ENCODE results near the gene ST7.

ST7 gene

GRCh38 chr7:116997972-116998371 is 44.7 kb downstream of the ST7 start:
- Histone ChIP-seq H3K27me3 (ENCODE audit: insufficient read depth, low read length) (no peaks in the 10 kb centered on the region), H3K4me3 (ENCODE audit: low read length) (no peak overlapping the region), H3K27ac (ENCODE audit: low read depth, low read length) (no peak overlapping the region), H3K4me1 (ENCODE audit: insufficient read depth, low read length) (peaks cover 7% of the 10 kb centered on the region; the same call in 1 of the 2 replicates), H3K9ac (ENCODE audit: low read depth, low read length) (no peak overlapping the region), H3K36me3 (ENCODE audit: insufficient read depth, low read length) (no peaks in the 10 kb centered on the region), H3K9me3 (ENCODE audit: insufficient read depth, low read depth, low read length) (peaks cover 7% of the 10 kb centered on the region)
- 97% methylated on average over 27 of the region's 27 CpGs for WGBS

- Histone ChIP-seq H3K9me3 (ENCODE audit: insufficient read depth, low read depth, low read length) (peaks cover 7% of the 10 kb centered on the region), H3K4me3 (ENCODE audit: low read length) (no peak overlapping the region), H3K9ac (ENCODE audit: low read depth, low read length) (no peak overlapping the region), H3K27ac (ENCODE audit: low read depth, low read length) (no peak overlapping the region), H3K27me3 (ENCODE audit: insufficient read depth, low read length) (no peaks in the 10 kb centered on the region), H3K4me1 (ENCODE audit: insufficient read depth, low read length) (peaks cover 7% of the 10 kb centered on the region; the same call in 1 of the 2 replicates), H3K36me3 (ENCODE audit: insufficient read depth, low read length) (no peaks in the 10 kb centered on the region)
- 97% methylated on average over 2 of the region's 2 CpGs for WGBS
These were observed 45.4 kb downstream of the ST7 start for GRCh38 chr7:116998567-116999175.

- H3K27me3 ChIP-seq (ENCODE audit: insufficient read depth, low read length): no peaks in the 10 kb centered on the region
- H3K9me3 ChIP-seq (ENCODE audit: insufficient read depth, low read depth, low read length): peaks cover 7% of the 10 kb centered on the region
- H3K4me3 ChIP-seq (ENCODE audit: low read length): no peak overlapping the region
- H3K9ac ChIP-seq (ENCODE audit: low read depth, low read length): no peak overlapping the region
- peaks cover 7% of the 10 kb centered on the region; the same call in 1 of the 2 replicates for H3K4me1 ChIP-seq (ENCODE audit: insufficient read depth, low read length)
- H3K27ac ChIP-seq (ENCODE audit: low read depth, low read length): no peak overlapping the region
- H3K36me3 ChIP-seq (ENCODE audit: insufficient read depth, low read length): no peaks in the 10 kb centered on the region
- 90% methylated on average over 1 of the region's 1 CpG for WGBS
These were observed 46.0 kb downstream of the ST7 start for GRCh38 chr7:116999311-116999710.

- H3K27me3 ChIP-seq (ENCODE audit: insufficient read depth, low read length): no peaks in the 10 kb centered on the region
- no peak overlapping the region for H3K27ac ChIP-seq (ENCODE audit: low read depth, low read length)
- no peak overlapping the region for H3K4me3 ChIP-seq (ENCODE audit: low read length)
- H3K36me3 ChIP-seq (ENCODE audit: insufficient read depth, low read length): no peaks in the 10 kb centered on the region
- H3K4me1 ChIP-seq (ENCODE audit: insufficient read depth, low read length): peaks cover 7% of the 10 kb centered on the region; the same call in 1 of the 2 replicates
- H3K9me3 ChIP-seq (ENCODE audit: insufficient read depth, low read depth, low read length): peaks cover 7% of the 10 kb centered on the region
- H3K9ac ChIP-seq (ENCODE audit: low read depth, low read length): no peak overlapping the region
These were observed 48.0 kb downstream of the ST7 start for GRCh38 chr7:117001283-117001682.

- no peaks in the 10 kb centered on the region for H3K27me3 ChIP-seq (ENCODE audit: insufficient read depth, low read length)
- WGBS: 82% methylated on average over 1 of the region's 1 CpG
These were observed 51.6 kb downstream of the ST7 start for GRCh38 chr7:117004899-117005298.

GRCh38 chr7:117005449-117005848 is 52.1 kb downstream of the ST7 start:
- Histone ChIP-seq H3K27ac (ENCODE audit: low read depth, low read length) (no peak overlapping the region), H3K36me3 (ENCODE audit: insufficient read depth, low read length) (no peaks in the 10 kb centered on the region), H3K4me3 (ENCODE audit: low read length) (no peak overlapping the region), H3K9me3 (ENCODE audit: insufficient read depth, low read depth, low read length) (no peaks in the 10 kb centered on the region), H3K27me3 (ENCODE audit: insufficient read depth, low read length) (no peaks in the 10 kb centered on the region), H3K9ac (ENCODE audit: low read depth, low read length) (no peak overlapping the region), H3K4me1 (ENCODE audit: insufficient read depth, low read length) (peaks cover 7% of the 10 kb centered on the region)
- 100% methylated on average over 2 of the region's 2 CpGs for WGBS

More at GRCh38 chr7:117004899-117005298, 51.6 kb downstream of the ST7 start:
- Histone ChIP-seq H3K4me3 (ENCODE audit: low read length) (no peak overlapping the region), H3K9ac (ENCODE audit: low read depth, low read length) (no peak overlapping the region), H3K36me3 (ENCODE audit: insufficient read depth, low read length) (no peaks in the 10 kb centered on the region), H3K27ac (ENCODE audit: low read depth, low read length) (no peak overlapping the region), H3K9me3 (ENCODE audit: insufficient read depth, low read depth, low read length) (no peaks in the 10 kb centered on the region), H3K4me1 (ENCODE audit: insufficient read depth, low read length) (peaks cover 7% of the 10 kb centered on the region)

- no peaks in the 10 kb centered on the region for H3K9me3 ChIP-seq (ENCODE audit: insufficient read depth, low read depth, low read length)
- no peaks in the 10 kb centered on the region for H3K36me3 ChIP-seq (ENCODE audit: insufficient read depth, low read length)
- 89% methylated on average over 4 of the region's 5 CpGs for WGBS
- H3K4me3 ChIP-seq (ENCODE audit: low read length): no peak overlapping the region
- no peaks in the 10 kb centered on the region for H3K27me3 ChIP-seq (ENCODE audit: insufficient read depth, low read length)
- peaks cover 3% of the 10 kb centered on the region; the same call in 1 of the 2 replicates for H3K4me1 ChIP-seq (ENCODE audit: insufficient read depth, low read length)
- no peak overlapping the region for H3K27ac ChIP-seq (ENCODE audit: low read depth, low read length)
- H3K9ac ChIP-seq (ENCODE audit: low read depth, low read length): no peak overlapping the region
These were observed 53.8 kb downstream of the ST7 start for GRCh38 chr7:117006907-117007684.

GRCh38 chr7:117008118-117008885 is 55.0 kb downstream of the ST7 start:
- WGBS: 88% methylated on average over 3 of the region's 3 CpGs
- no peaks in the 10 kb centered on the region for H3K27me3 ChIP-seq (ENCODE audit: insufficient read depth, low read length)

GRCh38 chr7:117008886-117009531 is 55.7 kb downstream of the ST7 start:
- no peak overlapping the region for H3K9ac ChIP-seq (ENCODE audit: low read depth, low read length)
- no CpG with 5 or more reads among the region's 2 CpGs for WGBS
- H3K36me3 ChIP-seq (ENCODE audit: insufficient read depth, low read length): no peaks in the 10 kb centered on the region
- H3K27ac ChIP-seq (ENCODE audit: low read depth, low read length): no peak overlapping the region
- H3K9me3 ChIP-seq (ENCODE audit: insufficient read depth, low read depth, low read length): no peaks in the 10 kb centered on the region
- no peak overlapping the region for H3K4me3 ChIP-seq (ENCODE audit: low read length)
- no peaks in the 10 kb centered on the region for H3K27me3 ChIP-seq (ENCODE audit: insufficient read depth, low read length)
- H3K4me1 ChIP-seq (ENCODE audit: insufficient read depth, low read length): peaks cover 3% of the 10 kb centered on the region; the same call in 1 of the 2 replicates

More at GRCh38 chr7:117008118-117008885, 55.0 kb downstream of the ST7 start:
- Histone ChIP-seq H3K9me3 (ENCODE audit: insufficient read depth, low read depth, low read length) (no peaks in the 10 kb centered on the region), H3K9ac (ENCODE audit: low read depth, low read length) (no peak overlapping the region), H3K4me3 (ENCODE audit: low read length) (no peak overlapping the region), H3K36me3 (ENCODE audit: insufficient read depth, low read length) (no peaks in the 10 kb centered on the region), H3K4me1 (ENCODE audit: insufficient read depth, low read length) (peaks cover 3% of the 10 kb centered on the region; the same call in 1 of the 2 replicates), H3K27ac (ENCODE audit: low read depth, low read length) (no peak overlapping the region)

- Histone ChIP-seq H3K4me3 (ENCODE audit: low read length) (no peak overlapping the region), H3K9ac (ENCODE audit: low read depth, low read length) (no peak overlapping the region), H3K9me3 (ENCODE audit: insufficient read depth, low read depth, low read length) (no peaks in the 10 kb centered on the region), H3K27ac (ENCODE audit: low read depth, low read length) (no peak overlapping the region), H3K4me1 (ENCODE audit: insufficient read depth, low read length) (peaks cover 3% of the 10 kb centered on the region), H3K36me3 (ENCODE audit: insufficient read depth, low read length) (no peaks in the 10 kb centered on the region), H3K27me3 (ENCODE audit: insufficient read depth, low read length) (no peaks in the 10 kb centered on the region)
- 94% methylated on average over 3 of the region's 3 CpGs for WGBS
These were observed 56.5 kb downstream of the ST7 start for GRCh38 chr7:117009705-117010361.
